ENCODE measurements around the gene C1QTNF6. TPM values are rescaled to one million over a fixed set of nuclear protein-coding genes. Genes with fewer than 3 reads are reported as not detected.

The C1QTNF6 gene
- total RNA-seq, 4 donors from 2014 or later, result 1.7 to 4.8 (median 3.6) TPM

- intact Hi-C loops (cut with DNase I), result no loop called here
- H3K36me3 ChIP-seq, result no peaks in the 10 kb centered on the region
- H3K27ac ChIP-seq, result no peak overlapping the region
- DNase-seq, result no peak
- H3K4me3 ChIP-seq (replicated peaks in 1 of 3), result no peak overlapping the region
- no peaks in the 10 kb centered on the region for H3K9me3 ChIP-seq
- TF ChIP-seq CTCF (IDR thresholded peaks at IDR 0.05) (no peak), POLR2A (IDR thresholded peaks at IDR 0.05) (no peak)
- H3K4me1 ChIP-seq, result peaks cover 0 to 30% of the 10 kb centered on the region in 2 donors
- WGBS, 2 donors, result 61 to 73% methylated on average over 18 of the region's 18 CpGs
- H3K27me3 ChIP-seq, result no peaks in the 10 kb centered on the region
These were observed 12.4 kb downstream of the C1QTNF6 start for GRCh38 chr22:37175414-37176281.

DNA sequence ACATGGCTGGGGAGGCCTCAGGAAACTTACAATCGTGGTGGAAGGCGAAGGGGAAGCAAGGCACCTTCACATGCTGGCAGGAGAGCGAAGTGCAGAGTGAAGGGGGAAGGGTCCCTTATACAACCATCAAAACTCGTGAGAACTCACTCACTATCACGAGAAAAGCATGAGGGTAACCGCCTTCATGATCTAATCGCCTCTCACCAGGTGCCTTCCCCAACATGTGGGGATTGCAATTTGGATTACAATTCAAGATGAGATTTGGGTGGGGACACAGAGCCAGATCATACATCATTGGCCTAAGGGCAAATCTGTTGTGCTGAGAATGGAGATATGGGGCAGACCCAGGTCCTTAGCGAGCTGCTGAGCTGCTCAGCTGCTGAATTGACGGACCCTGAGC, 13.1 kb downstream of the C1QTNF6 start:
- no peaks in the 10 kb centered on the region for H3K27me3 ChIP-seq
- intact Hi-C loops (cut with DNase I), result no loop called here
- TF ChIP-seq CTCF (IDR thresholded peaks at IDR 0.05) (no peak), POLR2A (IDR thresholded peaks at IDR 0.05) (no peak)
- no peaks in the 10 kb centered on the region for H3K9me3 ChIP-seq
- H3K27ac ChIP-seq, result no peak overlapping the region
- DNase-seq, result no peak
- H3K36me3 ChIP-seq, result no peaks in the 10 kb centered on the region
- H3K4me1 ChIP-seq, result peaks cover 0 to 30% of the 10 kb centered on the region in 2 donors
- 90 to 91% methylated on average over 9 of the region's 9 CpGs for WGBS, 2 donors
- H3K4me3 ChIP-seq (replicated peaks in 1 of 3), result no peak overlapping the region

DNA sequence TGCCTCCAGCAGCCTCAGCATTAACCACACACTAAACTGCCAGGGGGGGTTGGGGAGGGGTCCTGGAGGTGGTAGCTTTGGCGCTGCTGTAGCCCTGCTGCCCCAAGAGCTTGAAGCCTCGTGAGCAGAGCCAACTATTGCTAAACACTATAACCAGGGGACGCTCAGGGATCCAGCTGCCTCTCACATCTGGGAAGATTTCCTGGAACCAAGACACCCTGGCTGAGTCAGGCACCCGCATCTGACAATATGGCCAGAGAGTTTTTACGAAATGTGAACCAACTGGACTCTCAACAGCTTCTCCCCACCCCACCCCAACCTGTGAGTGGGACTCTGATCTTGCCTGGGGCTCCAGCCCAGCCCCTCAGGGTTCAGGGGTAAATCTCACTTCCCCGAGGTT, 14.3 kb downstream of the C1QTNF6 start:
- Histone ChIP-seq H3K4me3 (replicated peaks in 1 of 3) (no peak overlapping the region), H3K27ac (no peak overlapping the region), H3K36me3 (no peaks in the 10 kb centered on the region), H3K27me3 (no peaks in the 10 kb centered on the region), H3K9me3 (no peaks in the 10 kb centered on the region), H3K4me1 (peaks cover 0 to 24% of the 10 kb centered on the region in 2 donors)
- no peak for DNase-seq
- intact Hi-C loops (cut with DNase I), result no loop called here
- 79 to 85% methylated on average over 4 to 6 of the region's 6 CpGs for WGBS, 2 donors
- TF ChIP-seq POLR2A (IDR thresholded peaks at IDR 0.05) (no peak), CTCF (IDR thresholded peaks at IDR 0.05) (no peak)

GRCh38 chr22:37172266-37173245, 15.5 kb downstream of the C1QTNF6 start:
- no peaks in the 10 kb centered on the region for H3K36me3 ChIP-seq
- H3K4me1 ChIP-seq, result peaks cover 0 to 15% of the 10 kb centered on the region in 2 donors
- no peak for TF ChIP-seq CTCF (IDR thresholded peaks at IDR 0.05)
- TF ChIP-seq POLR2A (IDR thresholded peaks at IDR 0.05), result no peak
- intact Hi-C loops (cut with DNase I), result no loop called here
- 78 to 85% methylated on average over 14 of the region's 14 CpGs for WGBS, 2 donors
- H3K27ac ChIP-seq, result no peak overlapping the region
- no peaks in the 10 kb centered on the region for H3K9me3 ChIP-seq
- H3K27me3 ChIP-seq, result no peaks in the 10 kb centered on the region
- no peak for DNase-seq
- H3K4me3 ChIP-seq (replicated peaks in 1 of 3), result no peak overlapping the region

Measured in thyroid gland (tissue), 4 donors.